ENCODE measurements around the gene ZNF789. TPM values are rescaled to one million over a fixed set of nuclear protein-coding genes. Genes with fewer than 3 reads are reported as not detected.

ZNF789 gene
- total and polyA plus RNA-seq, 2 of the 13 experiments (the other 11 are each of a cell fraction or from before 2014, with no cell fraction given) = 19.8 to 25.1 TPM

- TF ChIP-seq ISL2 (CRISPR knock-in tag; IDR thresholded peaks at IDR 0.05) (no peak), ATF7 (IDR thresholded peaks at IDR 0.05) (no peak), ATF7 (CRISPR knock-in tag; IDR thresholded peaks at IDR 0.05) (no peak), ZNF362 (CRISPR knock-in tag; IDR thresholded peaks at IDR 0.05; ENCODE audit: borderline replicate concordance) (no peak), UBTF (CRISPR knock-in tag; IDR thresholded peaks at IDR 0.05) (peak; percentile 60), ZNF430 (CRISPR knock-in tag; IDR thresholded peaks at IDR 0.05) (0 out of 2 replicates have a peak, but pooled peaks have one; percentile 27), AHR (CRISPR knock-in tag; IDR thresholded peaks at IDR 0.05) (0 out of 2 replicates have a peak, but pooled peaks have one; percentile 68), FLYWCH1 (CRISPR knock-in tag; IDR thresholded peaks at IDR 0.05) (no peak), ZNF260 (CRISPR knock-in tag; IDR thresholded peaks at IDR 0.05; ENCODE audit: borderline replicate concordance, low read depth) (no peak), ZBTB42 (CRISPR knock-in tag; IDR thresholded peaks at IDR 0.05) (0 out of 2 replicates have a peak, but pooled peaks have one; percentile 65), ZNF580 (CRISPR knock-in tag; IDR thresholded peaks at IDR 0.05; ENCODE audit: borderline replicate concordance, low read depth) (no peak; the same call in 1 of the 2 replicates), ZFAT (CRISPR knock-in tag; conservative IDR thresholded peaks at IDR 0.05) (no peak), E2F1 (CRISPR knock-in tag; IDR thresholded peaks at IDR 0.05) (peak; percentile 76), PLRG1 (conservative IDR thresholded peaks at IDR 0.05) (no peak), BCLAF1 (IDR thresholded peaks at IDR 0.05) (no peak), STAT6 (CRISPR knock-in tag; IDR thresholded peaks at IDR 0.05; ENCODE audit: borderline replicate concordance) (no peak), ZNF510 (CRISPR knock-in tag; IDR thresholded peaks at IDR 0.05; ENCODE audit: low read depth) (no peak), SOX6 (IDR thresholded peaks at IDR 0.05) (no peak), SOX6 (CRISPR knock-in tag; IDR thresholded peaks at IDR 0.05) (peak; percentile 60)
Observed at GRCh38 chr7:99438573-99439480, 33.9 kb upstream of the ZNF789 start, which contains the start of the genes CPSF4 and PTCD1 (continued).

All from HepG2 (cell line).